ENCODE data around the gene PCDHGC3. TPM values are rescaled to one million over a fixed set of nuclear protein-coding genes. Genes with fewer than 3 reads are reported as not detected.

The PCDHGC3 gene
- total RNA-seq, 1 experiment from 2014 or later = 1.2 TPM

- no peak for TF ChIP-seq SIN3A (IDR thresholded peaks at IDR 0.05; ENCODE audit: low read depth)
- no peak for TF ChIP-seq SRF (IDR thresholded peaks at IDR 0.05; ENCODE audit: low read depth)
- TF ChIP-seq REST (IDR thresholded peaks at IDR 0.05; ENCODE audit: low read depth) = no peak
- TF ChIP-seq EZH2phosphoT487 (IDR thresholded peaks at IDR 0.05; ENCODE audit: borderline replicate concordance) = no peak
- no peak for TF ChIP-seq CBX3 (IDR thresholded peaks at IDR 0.05; ENCODE audit: low read depth)
- no peak for TF ChIP-seq FOSL1 (IDR thresholded peaks at IDR 0.05; ENCODE audit: low read depth)
- no peak for TF ChIP-seq POLR2AphosphoS5 (IDR thresholded peaks at IDR 0.05; ENCODE audit: low read depth, low read length)
- TF ChIP-seq RAD21 (IDR thresholded peaks at IDR 0.05; ENCODE audit: low read depth) = no peak
- TF ChIP-seq ZNF274 (IDR thresholded peaks at IDR 0.05; ENCODE audit: low read depth, low read length) = no peak
- TF ChIP-seq YY1 (IDR thresholded peaks at IDR 0.05; ENCODE audit: extremely low read depth, insufficient replicate concordance, low read depth, low read length) = no peak
- no peak for TF ChIP-seq SP1 (IDR thresholded peaks at IDR 0.05; ENCODE audit: low read depth)
- no peak for TF ChIP-seq ATF3 (IDR thresholded peaks at IDR 0.05)
- no peak for TF ChIP-seq EGR1 (IDR thresholded peaks at IDR 0.05; ENCODE audit: low read depth)
- no peak for TF ChIP-seq EZH2 (IDR thresholded peaks at IDR 0.05)
- no peak for TF ChIP-seq MAX (IDR thresholded peaks at IDR 0.05)
- TF ChIP-seq TCF7L2 (IDR thresholded peaks at IDR 0.05; ENCODE audit: borderline replicate concordance, extremely low read depth, insufficient read depth, insufficient read length) = no peak
- TF ChIP-seq CEBPB (IDR thresholded peaks at IDR 0.05; ENCODE audit: low read depth) = no peak
- TF ChIP-seq JUND (IDR thresholded peaks at IDR 0.05) = no peak
- no peak for TF ChIP-seq ELF1 (IDR thresholded peaks at IDR 0.05; ENCODE audit: borderline replicate concordance, low read depth)
- TF ChIP-seq ZFX (IDR thresholded peaks at IDR 0.05) = no peak
- no peaks in the 10 kb centered on the region for H3K9me3 ChIP-seq (ENCODE audit: control insufficient read depth in 1 of 2, insufficient read depth in 1 of 2, low read depth in 1 of 2, low read length in 2 of 2)
- ATAC-seq (no peak), DNase-seq (ENCODE audit: low read depth, low spot score) (no peak)
- intact Hi-C loops (cut with micrococcal nuclease) = no loop called here
- H4K20me1 ChIP-seq (ENCODE audit: insufficient read depth) = no peaks in the 10 kb centered on the region
- no peaks in the 10 kb centered on the region for H3K4me1 ChIP-seq (ENCODE audit: control insufficient read depth in 1 of 2, insufficient read depth in 2 of 2, low read length in 2 of 2)
- no peak overlapping the region for H3K9ac ChIP-seq (ENCODE audit: low read length)
- H3K4me2 ChIP-seq (ENCODE audit: low read length) = no peak overlapping the region
- no peaks in the 10 kb centered on the region for H3K27me3 ChIP-seq (ENCODE audit: insufficient read depth, low read length)
- RAD21 ChIA-PET (ENCODE audit: low non-redundant PET in 1 of 2, low total read pairs in 2 of 2, uncharacterized antibody in 2 of 2, unreplicated experiment in 2 of 2) = no interaction called here
- H3K36me3 ChIP-seq (ENCODE audit: control insufficient read depth in 1 of 2, insufficient read depth in 2 of 2, low read length in 2 of 2) = no peaks in the 10 kb centered on the region
- no peaks in the 10 kb centered on the region for H3K9me2 ChIP-seq (ENCODE audit: insufficient read depth)
- H3K79me2 ChIP-seq (ENCODE audit: insufficient read depth, low read length) = no peaks in the 10 kb centered on the region
- CTCF ChIA-PET = interaction anchor here (1.5 to 1.7 kb wide), 2 partner anchors 13 to 56 kb away, joined by 4 read pairs; no protein-coding TSS in a partner anchor
- H3K27ac ChIP-seq (ENCODE audit: low read depth, low read length) = no peak overlapping the region
- BruUV-seq (replicated peaks) = no TSS peak
- POLR2A ChIA-PET = interaction anchor here (1.1 kb wide), 1 partner anchor 14 kb away, joined by 3 read pairs; no protein-coding TSS in a partner anchor
- H2AFZ ChIP-seq (ENCODE audit: low read depth, low read length, poor library complexity, severe bottlenecking) = no peak overlapping the region
- H3K4me3 ChIP-seq (replicated peaks in 1 of 2; ENCODE audit: low read depth in 1 of 2, low read length in 2 of 2) = no peak overlapping the region
These were observed 31.8 kb downstream of the PCDHGC3 start for GRCh38 chr5:141507387-141508091.
